GM19372 (cell line): Measurements from ENCODE around the gene HOXC6.
A peak's percentile ranks its signal among the peaks of the same experiment; 100 is the strongest.

Source experiments
- ATAC-seq: cut with Tn5 transposase; IDR thresholded peaks from one replicate; pipeline ENCODE4 v1.9.1; 2021; ENCODE audit warnings: mild to moderate bottlenecking, low read depth, moderate library complexity; ENCODE audit not compliant: unreplicated experiment

The HOXC6 gene

GRCh38 chr12:54001283-54002187 lies 26.7 kb upstream of the HOXC6 start:
- ATAC-seq, result no peak

- ATAC-seq, result no peak
Observed at GRCh38 chr12:54002278-54002914, 25.8 kb upstream of the HOXC6 start.

GRCh38 chr12:54002915-54003389 lies 25.3 kb upstream of the HOXC6 start:
- ATAC-seq, result no peak

- ATAC-seq, result no peak
Observed at GRCh38 chr12:54003625-54004024, 24.6 kb upstream of the HOXC6 start.

GRCh38 chr12:54004063-54004840 lies 24.0 kb upstream of the HOXC6 start:
- ATAC-seq, result no peak

- ATAC-seq, result no peak
Observed at GRCh38 chr12:54004841-54005530, 23.3 kb upstream of the HOXC6 start.

- no peak for ATAC-seq
Observed at GRCh38 chr12:54005531-54005852, 22.7 kb upstream of the HOXC6 start.

GRCh38 chr12:54005853-54006558 lies 22.2 kb upstream of the HOXC6 start:
- ATAC-seq, result peak; percentile 70

GRCh38 chr12:54006559-54007220 lies 21.6 kb upstream of the HOXC6 start:
- no peak for ATAC-seq

GRCh38 chr12:54007538-54008259 lies 20.5 kb upstream of the HOXC6 start:
- ATAC-seq, result no peak

- ATAC-seq, result no peak
Observed at GRCh38 chr12:54008260-54008552, 20.0 kb upstream of the HOXC6 start.

- ATAC-seq, result no peak
Observed at GRCh38 chr12:54009171-54010052, 18.8 kb upstream of the HOXC6 start.

- ATAC-seq, result no peak
Observed at GRCh38 chr12:54010053-54010971, 17.9 kb upstream of the HOXC6 start.

- ATAC-seq, result no peak
Observed at GRCh38 chr12:54010972-54011664, 17.1 kb upstream of the HOXC6 start.

GRCh38 chr12:54011665-54012532 lies 16.3 kb upstream of the HOXC6 start:
- no peak for ATAC-seq
